ENCODE results near the gene ADIPOR2.
A peak's percentile ranks its signal among the peaks of the same experiment; 100 is the strongest.

ADIPOR2 gene

GRCh38 chr12:1810931-1811280 is 120.0 kb downstream of the ADIPOR2 start:
- no peak for TF ChIP-seq FOXM1 (IDR thresholded peaks at IDR 0.05; ENCODE audit: borderline replicate concordance, low read depth)
- no peak for TF ChIP-seq TEAD4 (IDR thresholded peaks at IDR 0.05)
- TF ChIP-seq EP300 (IDR thresholded peaks at IDR 0.05; ENCODE audit: borderline replicate concordance), result no peak
- TF ChIP-seq NFIC (IDR thresholded peaks at IDR 0.05), result no peak
- no peak for TF ChIP-seq YY1 (IDR thresholded peaks at IDR 0.05; ENCODE audit: low read depth)
- TF ChIP-seq, protein P1, sequence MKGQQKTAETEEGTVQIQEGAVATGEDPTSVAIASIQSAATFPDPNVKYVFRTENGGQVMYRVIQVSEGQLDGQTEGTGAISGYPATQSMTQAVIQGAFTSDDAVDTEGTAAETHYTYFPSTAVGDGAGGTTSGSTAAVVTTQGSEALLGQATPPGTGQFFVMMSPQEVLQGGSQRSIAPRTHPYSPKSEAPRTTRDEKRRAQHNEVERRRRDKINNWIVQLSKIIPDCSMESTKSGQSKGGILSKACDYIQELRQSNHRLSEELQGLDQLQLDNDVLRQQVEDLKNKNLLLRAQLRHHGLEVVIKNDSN (IDR thresholded peaks at IDR 0.05), result no peak
- no peak for TF ChIP-seq RAD21 (IDR thresholded peaks at IDR 0.05; ENCODE audit: low read depth)
- no peak for TF ChIP-seq TCF12 (IDR thresholded peaks at IDR 0.05; ENCODE audit: low read depth)
- no peak for TF ChIP-seq CEBPB (IDR thresholded peaks at IDR 0.05)
- TF ChIP-seq ZBTB7A (IDR thresholded peaks at IDR 0.05; ENCODE audit: low read depth), result no peak
- no peak for TF ChIP-seq TAF1 (IDR thresholded peaks at IDR 0.05; ENCODE audit: low read depth)

GRCh38 chr12:1811281-1811947 is 120.5 kb downstream of the ADIPOR2 start:
- TF ChIP-seq CREB1 (IDR thresholded peaks at IDR 0.05; ENCODE audit: low read depth) (no peak), EP300 (IDR thresholded peaks at IDR 0.05; ENCODE audit: borderline replicate concordance) (no peak), RAD21 (IDR thresholded peaks at IDR 0.05; ENCODE audit: low read depth) (no peak), CEBPB (IDR thresholded peaks at IDR 0.05) (no peak), TCF12 (IDR thresholded peaks at IDR 0.05; ENCODE audit: low read depth) (no peak), TAF1 (IDR thresholded peaks at IDR 0.05; ENCODE audit: low read depth) (no peak)

DNA sequence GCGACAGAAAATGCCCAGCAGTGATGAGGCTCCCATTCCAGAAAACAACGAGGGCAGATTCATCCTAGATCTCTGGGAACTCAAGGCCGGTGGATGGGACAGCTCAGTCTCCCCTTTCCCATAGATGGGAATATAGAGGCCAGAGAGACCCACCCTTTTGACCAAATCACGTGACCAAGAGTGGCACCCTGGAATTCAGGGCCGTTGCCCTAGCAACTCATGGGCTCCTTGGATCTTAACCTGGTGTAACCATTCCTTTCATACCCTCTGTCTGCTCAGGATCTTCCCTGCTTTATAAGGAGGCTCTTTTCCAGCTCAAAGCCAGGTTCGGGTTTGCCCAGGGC is 121.0 kb downstream of the ADIPOR2 start:
- TF ChIP-seq YY1 (IDR thresholded peaks at IDR 0.05; ENCODE audit: low read depth), result no peak
- TF ChIP-seq CEBPB (IDR thresholded peaks at IDR 0.05), result no peak
- TF ChIP-seq REST (IDR thresholded peaks at IDR 0.05; ENCODE audit: low read depth), result no peak
- no peak for TF ChIP-seq TEAD4 (IDR thresholded peaks at IDR 0.05)
- no peak for TF ChIP-seq FOXM1 (IDR thresholded peaks at IDR 0.05; ENCODE audit: borderline replicate concordance, low read depth)
- TF ChIP-seq, protein P1 (IDR thresholded peaks at IDR 0.05), result peak; percentile 57
- TF ChIP-seq CREB1 (IDR thresholded peaks at IDR 0.05; ENCODE audit: low read depth), result no peak
- TF ChIP-seq RAD21 (IDR thresholded peaks at IDR 0.05; ENCODE audit: low read depth), result no peak
- no peak for TF ChIP-seq ZBTB7A (IDR thresholded peaks at IDR 0.05; ENCODE audit: low read depth)

- no peak for TF ChIP-seq RAD21 (IDR thresholded peaks at IDR 0.05; ENCODE audit: low read depth)
- TF ChIP-seq EGR1 (IDR thresholded peaks at IDR 0.05), result no peak
- TF ChIP-seq MAX (IDR thresholded peaks at IDR 0.05), result no peak
- TF ChIP-seq, protein P1 (IDR thresholded peaks at IDR 0.05), result no peak
- TF ChIP-seq NFIC (IDR thresholded peaks at IDR 0.05), result no peak
Observed at GRCh38 chr12:1812650-1813302, 121.9 kb downstream of the ADIPOR2 start.

DNA sequence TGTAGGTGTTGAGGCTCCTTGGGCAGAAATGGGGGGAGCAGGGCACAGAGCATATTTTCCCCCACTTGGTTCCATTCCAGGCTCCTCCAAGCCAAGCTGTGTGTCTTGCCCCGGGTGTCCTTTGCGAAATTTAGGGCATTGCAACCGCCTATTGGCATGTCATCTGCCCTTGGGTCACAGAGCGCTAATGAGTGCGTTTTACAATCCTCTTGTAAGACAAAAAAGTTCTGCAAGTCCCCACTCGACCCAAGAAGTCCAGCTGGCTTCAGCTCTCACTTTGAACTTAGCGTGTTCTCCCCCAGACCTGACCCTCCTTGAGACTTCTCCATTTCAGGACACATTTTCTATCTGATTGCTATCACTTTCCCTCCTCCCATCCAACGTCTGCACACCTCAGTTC is 123.4 kb downstream of the ADIPOR2 start:
- no peak for TF ChIP-seq TAF1 (IDR thresholded peaks at IDR 0.05; ENCODE audit: low read depth)
- TF ChIP-seq FOXM1 (IDR thresholded peaks at IDR 0.05; ENCODE audit: borderline replicate concordance, low read depth), result no peak
- no peak for TF ChIP-seq TCF12 (IDR thresholded peaks at IDR 0.05; ENCODE audit: low read depth)
- TF ChIP-seq CEBPB (IDR thresholded peaks at IDR 0.05), result no peak
- no peak for TF ChIP-seq MAX (IDR thresholded peaks at IDR 0.05)

GRCh38 chr12:1815108-1815507 is 124.2 kb downstream of the ADIPOR2 start:
- no peak for TF ChIP-seq CEBPB (IDR thresholded peaks at IDR 0.05)
- no peak for TF ChIP-seq NFIC (IDR thresholded peaks at IDR 0.05)
- TF ChIP-seq CREB1 (IDR thresholded peaks at IDR 0.05; ENCODE audit: low read depth), result no peak
- TF ChIP-seq REST (IDR thresholded peaks at IDR 0.05; ENCODE audit: low read depth), result no peak
- TF ChIP-seq TAF1 (IDR thresholded peaks at IDR 0.05; ENCODE audit: low read depth), result no peak
- TF ChIP-seq MAX (IDR thresholded peaks at IDR 0.05), result no peak
- TF ChIP-seq, protein P1 (IDR thresholded peaks at IDR 0.05), result no peak
- no peak for TF ChIP-seq TCF12 (IDR thresholded peaks at IDR 0.05; ENCODE audit: low read depth)
- no peak for TF ChIP-seq ZBTB7A (IDR thresholded peaks at IDR 0.05; ENCODE audit: low read depth)
- no peak for TF ChIP-seq RAD21 (IDR thresholded peaks at IDR 0.05; ENCODE audit: low read depth)
- no peak for TF ChIP-seq TEAD4 (IDR thresholded peaks at IDR 0.05)
- no peak for TF ChIP-seq EP300 (IDR thresholded peaks at IDR 0.05; ENCODE audit: borderline replicate concordance)
- no peak for TF ChIP-seq FOXM1 (IDR thresholded peaks at IDR 0.05; ENCODE audit: borderline replicate concordance, low read depth)
- TF ChIP-seq EGR1 (IDR thresholded peaks at IDR 0.05), result no peak
- TF ChIP-seq YY1 (IDR thresholded peaks at IDR 0.05; ENCODE audit: low read depth), result no peak
